Activated naive CD8-positive, alpha-beta T cell treated with anti-CD3 and anti-CD28 coated beads, Interleukin-2, amount 50 U/mL, for 24 hours (primary cell): Measurements from ENCODE around the gene TMOD2.
"Not testable (repeated sequence)": the region's sequence is repeated elsewhere in the genome, so short reads cannot be mapped to it uniquely, and the experiment has no call there.

Experiments
- ATAC-seq: fragments of 150-1000 bp; cut with Tn5 transposase; one replicate; pipeline ENCODE4 v1.10.0; 2021
- DNase-seq: peaks from one replicate; pipeline ENCODE4 v3.0.0; 2021
- H3K27ac Mint-ChIP-seq: one replicate; pipeline ENCODE4 v1.8.0; 2021; ENCODE audit warnings: mild to moderate bottlenecking, mixed read lengths
- H3K27me3 Mint-ChIP-seq: one replicate; pipeline ENCODE4 v1.8.0; 2021; ENCODE audit warnings: mixed read lengths
- H3K36me3 Mint-ChIP-seq: one replicate; pipeline ENCODE4 v1.8.0; 2021; ENCODE audit warnings: low read depth, mixed read lengths
- H3K4me1 Mint-ChIP-seq: one replicate; pipeline ENCODE4 v1.8.0; 2021; ENCODE audit warnings: mixed read lengths
- H3K4me3 Mint-ChIP-seq: one replicate; pipeline ENCODE4 v1.8.0; 2021; ENCODE audit warnings: mild to moderate bottlenecking, moderate library complexity, mixed read lengths
- H3K9me3 Mint-ChIP-seq: one replicate; pipeline ENCODE4 v1.8.0; 2021; ENCODE audit warnings: mixed read lengths

TMOD2 gene

GRCh38 chr15:51775967-51776816, 24.8 kb downstream of the TMOD2 start:
- Mint-ChIP-seq H3K9me3 (no peaks in the 10 kb centered on the region), H3K4me1 (peaks cover 4% of the 10 kb centered on the region), H3K36me3 (peaks cover 9% of the 10 kb centered on the region), H3K27me3 (no peaks in the 10 kb centered on the region), H3K4me3 (no peak overlapping the region), H3K27ac (no peak overlapping the region)
- peak; percentile 63 for ATAC-seq
- peak; percentile 45 for DNase-seq

GRCh38 chr15:51776952-51777569, 25.7 kb downstream of the TMOD2 start:
- DNase-seq, result peak; percentile 60
- no peaks in the 10 kb centered on the region for H3K9me3 Mint-ChIP-seq
- ATAC-seq, result peak; percentile 74
- H3K36me3 Mint-ChIP-seq, result peaks cover 17% of the 10 kb centered on the region
- no peak overlapping the region for H3K4me3 Mint-ChIP-seq
- no peak overlapping the region for H3K27ac Mint-ChIP-seq
- H3K4me1 Mint-ChIP-seq, result peaks cover 4% of the 10 kb centered on the region
- H3K27me3 Mint-ChIP-seq, result no peaks in the 10 kb centered on the region

- ATAC-seq, result no peak
- H3K27me3 Mint-ChIP-seq, result no peaks in the 10 kb centered on the region
- no peaks in the 10 kb centered on the region for H3K9me3 Mint-ChIP-seq
- no peak overlapping the region for H3K4me3 Mint-ChIP-seq
- H3K36me3 Mint-ChIP-seq, result peaks cover 25% of the 10 kb centered on the region
- no peak for DNase-seq
- H3K27ac Mint-ChIP-seq, result no peak overlapping the region
- peaks cover 4% of the 10 kb centered on the region for H3K4me1 Mint-ChIP-seq
Observed at GRCh38 chr15:51780636-51781035, 29.2 kb downstream of the TMOD2 start.

- ATAC-seq (no peak), DNase-seq (no peak)
- no peak overlapping the region for H3K4me3 Mint-ChIP-seq
- H3K36me3 Mint-ChIP-seq, result peaks cover 26% of the 10 kb centered on the region
- H3K27ac Mint-ChIP-seq, result no peak overlapping the region
- H3K27me3 Mint-ChIP-seq, result no peaks in the 10 kb centered on the region
- H3K4me1 Mint-ChIP-seq, result no peaks in the 10 kb centered on the region
- H3K9me3 Mint-ChIP-seq, result no peaks in the 10 kb centered on the region
Observed at GRCh38 chr15:51781506-51781905, 30.1 kb downstream of the TMOD2 start.

GRCh38 chr15:51782357-51782896, 31.0 kb downstream of the TMOD2 start:
- H3K9me3 Mint-ChIP-seq, result no peaks in the 10 kb centered on the region
- ATAC-seq, result no peak

GRCh38 chr15:51783967-51784366, 32.6 kb downstream of the TMOD2 start:
- Mint-ChIP-seq H3K36me3 (peaks cover 27% of the 10 kb centered on the region), H3K9me3 (no peaks in the 10 kb centered on the region), H3K27ac (no peak overlapping the region), H3K27me3 (no peaks in the 10 kb centered on the region), H3K4me3 (no peak overlapping the region), H3K4me1 (no peaks in the 10 kb centered on the region)
- DNase-seq (no peak), ATAC-seq (no peak)

More at GRCh38 chr15:51782357-51782896, 31.0 kb downstream of the TMOD2 start:
- Mint-ChIP-seq H3K27ac (no peak overlapping the region), H3K4me1 (no peaks in the 10 kb centered on the region), H3K4me3 (no peak overlapping the region), H3K27me3 (no peaks in the 10 kb centered on the region), H3K36me3 (peaks cover 26% of the 10 kb centered on the region)
- DNase-seq, result no peak

GRCh38 chr15:51787130-51787529, 35.7 kb downstream of the TMOD2 start:
- not testable (repeated sequence) for H3K9me3 Mint-ChIP-seq, H3K4me3 Mint-ChIP-seq, H3K4me1 Mint-ChIP-seq, H3K27me3 Mint-ChIP-seq, DNase-seq, H3K27ac Mint-ChIP-seq, ATAC-seq
- peaks cover 14% of the 10 kb centered on the region for H3K36me3 Mint-ChIP-seq

- not testable (repeated sequence) for H3K4me3 Mint-ChIP-seq, DNase-seq, H3K27me3 Mint-ChIP-seq, H3K9me3 Mint-ChIP-seq, H3K27ac Mint-ChIP-seq, ATAC-seq, H3K4me1 Mint-ChIP-seq, H3K36me3 Mint-ChIP-seq
Observed at GRCh38 chr15:51792474-51792873, 41.1 kb downstream of the TMOD2 start.

- Mint-ChIP-seq H3K4me3 (no peak overlapping the region), H3K27me3 (no peaks in the 10 kb centered on the region), H3K36me3 (peaks cover 2% of the 10 kb centered on the region), H3K4me1 (no peaks in the 10 kb centered on the region), H3K27ac (no peak overlapping the region), H3K9me3 (peaks cover 9% of the 10 kb centered on the region)
- DNase-seq, result no peak
- ATAC-seq, result no peak
Observed at GRCh38 chr15:51793521-51794305, 42.3 kb downstream of the TMOD2 start.

- no peak overlapping the region for H3K27ac Mint-ChIP-seq
Observed at GRCh38 chr15:51796847-51797401, 45.5 kb downstream of the TMOD2 start.

GRCh38 chr15:51798281-51798680, 46.9 kb downstream of the TMOD2 start:
- no peaks in the 10 kb centered on the region for H3K4me1 Mint-ChIP-seq
- H3K27me3 Mint-ChIP-seq, result no peaks in the 10 kb centered on the region
- H3K27ac Mint-ChIP-seq, result no peak overlapping the region
- ATAC-seq (no peak), DNase-seq (no peak)
- H3K9me3 Mint-ChIP-seq, result no peaks in the 10 kb centered on the region
- H3K36me3 Mint-ChIP-seq, result peaks cover 3% of the 10 kb centered on the region
- H3K4me3 Mint-ChIP-seq, result no peak overlapping the region

More at GRCh38 chr15:51796847-51797401, 45.5 kb downstream of the TMOD2 start:
- Mint-ChIP-seq H3K4me1 (no peaks in the 10 kb centered on the region), H3K9me3 (peaks cover 3% of the 10 kb centered on the region), H3K27me3 (no peaks in the 10 kb centered on the region), H3K36me3 (peaks cover 2% of the 10 kb centered on the region), H3K4me3 (no peak overlapping the region)
- no peak for ATAC-seq
- DNase-seq, result no peak

GRCh38 chr15:51799282-51800252, 48.2 kb downstream of the TMOD2 start:
- Mint-ChIP-seq H3K9me3 (no peaks in the 10 kb centered on the region), H3K27me3 (no peaks in the 10 kb centered on the region), H3K36me3 (peaks cover 3% of the 10 kb centered on the region), H3K27ac (no peak overlapping the region), H3K4me3 (no peak overlapping the region), H3K4me1 (no peaks in the 10 kb centered on the region)
- ATAC-seq (no peak), DNase-seq (no peak)

- Mint-ChIP-seq H3K4me3 (no peak overlapping the region), H3K9me3 (no peaks in the 10 kb centered on the region), H3K27me3 (no peaks in the 10 kb centered on the region), H3K27ac (no peak overlapping the region), H3K4me1 (no peaks in the 10 kb centered on the region), H3K36me3 (peaks cover 3% of the 10 kb centered on the region)
- DNase-seq, result peak; percentile 7
- no peak for ATAC-seq
Observed at GRCh38 chr15:51801391-51801835, 50.0 kb downstream of the TMOD2 start.
